Measurements from ENCODE around the gene CYTH1.

Gene CYTH1

GRCh38 chr17:78794864-78795640 is 13.0 kb upstream of the CYTH1 start:
- no peak overlapping the region for H3K4me3 ChIP-seq (ENCODE audit: low read depth in 1 of 2, low read length in 1 of 2)
- no peaks in the 10 kb centered on the region for H3K9me3 ChIP-seq
- peaks cover 0 to 7% of the 10 kb centered on the region in 2 experiments for H3K4me1 ChIP-seq (ENCODE audit: control insufficient read depth in 1 of 2, insufficient read depth in 1 of 2, low read depth in 1 of 2, low read length in 1 of 2)
- H3K27ac ChIP-seq: no peak overlapping the region
- no peaks in the 10 kb centered on the region for H3K27me3 ChIP-seq
- H3K36me3 ChIP-seq: peaks cover 6% of the 10 kb centered on the region
- TF ChIP-seq CTCF (IDR thresholded peaks at IDR 0.05): no peak

GRCh38 chr17:78794399-78794798 is 12.3 kb upstream of the CYTH1 start:
- no peak for TF ChIP-seq CTCF (IDR thresholded peaks at IDR 0.05)
- Histone ChIP-seq H3K27ac (no peak overlapping the region), H3K9me3 (no peaks in the 10 kb centered on the region), H3K4me1 (ENCODE audit: control insufficient read depth in 1 of 2, insufficient read depth in 1 of 2, low read depth in 1 of 2, low read length in 1 of 2) (peaks cover 0 to 7% of the 10 kb centered on the region in 2 experiments), H3K27me3 (no peaks in the 10 kb centered on the region), H3K4me3 (ENCODE audit: low read depth in 1 of 2, low read length in 1 of 2) (no peak overlapping the region), H3K36me3 (peaks cover 6% of the 10 kb centered on the region)

- Histone ChIP-seq H3K9me3 (no peaks in the 10 kb centered on the region), H3K4me1 (ENCODE audit: control insufficient read depth in 1 of 2, insufficient read depth in 1 of 2, low read depth in 1 of 2, low read length in 1 of 2) (peaks cover 0 to 7% of the 10 kb centered on the region in 2 experiments), H3K4me3 (ENCODE audit: low read depth in 1 of 2, low read length in 1 of 2) (no peak overlapping the region), H3K27ac (no peak overlapping the region), H3K36me3 (peaks cover 6% of the 10 kb centered on the region), H3K27me3 (no peaks in the 10 kb centered on the region)
- no peak for TF ChIP-seq CTCF (IDR thresholded peaks at IDR 0.05)
Measured at GRCh38 chr17:78793968-78794367, 11.9 kb upstream of the CYTH1 start.

GRCh38 chr17:78793415-78793814 is 11.3 kb upstream of the CYTH1 start:
- peaks cover 0 to 7% of the 10 kb centered on the region in 2 experiments for H3K4me1 ChIP-seq (ENCODE audit: control insufficient read depth in 1 of 2, insufficient read depth in 1 of 2, low read depth in 1 of 2, low read length in 1 of 2)
- H3K27ac ChIP-seq: no peak overlapping the region
- H3K36me3 ChIP-seq: peaks cover 6% of the 10 kb centered on the region
- no peak overlapping the region for H3K4me3 ChIP-seq (ENCODE audit: low read depth in 1 of 2, low read length in 1 of 2)
- H3K9me3 ChIP-seq: no peaks in the 10 kb centered on the region
- no peaks in the 10 kb centered on the region for H3K27me3 ChIP-seq
- no peak for TF ChIP-seq CTCF (IDR thresholded peaks at IDR 0.05)

GRCh38 chr17:78791840-78792709 is 10.0 kb upstream of the CYTH1 start:
- Histone ChIP-seq H3K27me3 (no peaks in the 10 kb centered on the region), H3K36me3 (peaks cover 3% of the 10 kb centered on the region), H3K4me1 (ENCODE audit: control insufficient read depth in 1 of 2, insufficient read depth in 1 of 2, low read depth in 1 of 2, low read length in 1 of 2) (peaks cover 0 to 7% of the 10 kb centered on the region in 2 experiments), H3K27ac (no peak overlapping the region), H3K9me3 (no peaks in the 10 kb centered on the region), H3K4me3 (ENCODE audit: low read depth in 1 of 2, low read length in 1 of 2) (no peak overlapping the region)
- TF ChIP-seq CTCF (IDR thresholded peaks at IDR 0.05): no peak
